D341Med (cell line): ENCODE measurements around the gene UBE2J2.

Source experiments
- DNase-seq: peaks from one replicate; pipeline ENCODE4 v3.0.0; 2012; ENCODE audit warnings: low spot score

The UBE2J2 gene

GRCh38 chr1:1280782-1281481 lies 7.3 kb upstream of the UBE2J2 start:
- no peak for DNase-seq

- no peak for DNase-seq
Measured at GRCh38 chr1:1279028-1279427, 5.4 kb upstream of the UBE2J2 start.

DNA sequence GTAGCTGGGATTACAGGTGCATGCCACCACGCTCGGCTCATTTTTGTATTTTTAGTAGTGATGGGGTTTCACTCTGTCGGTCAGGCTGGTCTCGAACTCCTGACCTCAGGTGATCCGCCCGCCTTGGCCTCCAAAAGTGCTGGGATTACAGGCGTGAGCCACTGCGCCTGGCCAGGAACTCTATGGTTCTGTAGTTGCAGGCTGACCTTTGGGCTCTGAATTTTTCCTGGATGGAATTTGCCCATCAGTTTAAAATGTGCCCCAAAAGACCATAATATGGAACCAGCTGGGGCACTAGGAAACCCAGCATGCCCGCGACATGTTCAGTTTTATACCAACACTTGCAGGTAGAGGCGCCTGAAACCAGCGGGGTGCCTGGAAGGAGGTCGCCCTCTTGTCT lies 5.0 kb upstream of the UBE2J2 start:
- no peak for DNase-seq

- DNase-seq: no peak
Measured at GRCh38 chr1:1275836-1276235, 2.2 kb upstream of the UBE2J2 start.

DNA sequence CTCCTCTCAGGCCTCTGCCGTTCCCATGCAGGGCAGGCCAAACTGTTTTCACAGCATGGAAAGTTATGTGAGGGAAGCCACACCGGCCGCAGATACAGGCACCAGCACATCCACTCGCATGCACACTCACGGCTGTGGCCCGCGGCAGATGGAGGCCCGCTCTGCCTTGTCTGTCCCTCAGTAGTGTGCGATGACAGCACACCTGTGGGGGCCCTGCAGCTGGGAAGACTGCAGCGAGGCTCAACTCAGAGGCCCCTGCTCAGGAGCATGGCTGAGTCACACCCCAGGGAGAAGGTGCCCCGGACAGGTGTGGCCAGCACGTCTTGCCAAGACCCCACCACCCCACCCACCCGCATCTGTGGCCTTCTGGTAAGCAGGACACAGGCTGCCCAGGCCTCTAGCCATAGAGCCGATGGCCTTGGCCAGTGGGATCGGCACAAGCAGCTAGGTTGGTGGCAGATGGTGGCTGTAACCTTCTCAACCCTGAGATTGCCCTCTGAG lies 1.3 kb upstream of the UBE2J2 start:
- no peak for DNase-seq

DNA sequence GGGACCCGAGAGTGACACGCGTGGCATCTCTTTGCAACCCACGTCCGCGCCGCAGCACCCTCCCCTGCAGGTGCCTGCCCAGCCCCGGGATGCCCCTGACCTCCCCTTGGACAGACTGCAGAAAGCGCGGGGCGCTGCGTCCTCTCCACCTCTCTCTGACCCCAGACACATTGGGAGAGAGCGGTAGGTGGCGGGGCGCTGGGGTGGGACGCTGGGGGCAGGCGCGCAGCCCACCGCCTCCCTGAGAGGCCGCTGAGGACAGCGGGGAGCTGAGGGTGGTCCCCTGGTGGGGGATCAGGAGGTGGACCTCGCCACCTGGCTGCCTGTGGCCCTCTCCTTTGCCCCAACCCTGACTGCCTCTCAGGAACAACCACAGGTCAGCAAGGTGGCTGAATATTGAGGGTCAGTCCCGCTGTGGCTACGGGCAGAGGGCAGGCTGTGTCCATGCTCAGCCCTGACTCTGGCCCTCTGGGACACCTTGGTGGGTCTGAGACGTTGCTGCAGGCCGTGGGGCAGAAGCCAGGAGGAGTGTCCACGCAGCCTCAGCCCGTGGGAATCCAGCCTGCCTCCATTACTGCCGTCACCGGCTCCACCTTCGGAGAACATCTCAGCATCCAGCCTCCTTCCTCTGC lies 761 bp upstream of the UBE2J2 start:
- no peak for DNase-seq

DNA sequence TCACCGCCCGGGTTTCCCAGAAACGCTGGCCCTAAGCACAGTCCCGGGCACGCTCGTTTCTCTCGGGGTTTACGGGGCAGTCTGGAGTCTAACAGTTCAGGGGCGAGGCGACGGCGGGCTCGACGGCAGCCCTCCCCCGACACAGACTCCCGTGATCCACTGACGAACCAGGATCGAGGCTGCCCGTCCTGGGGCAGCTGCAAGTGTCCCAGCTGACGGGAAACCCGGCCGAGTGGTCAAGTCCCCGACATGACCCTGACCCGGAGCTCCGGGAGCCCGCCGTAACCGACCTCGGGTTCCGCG lies 494 bp downstream of the UBE2J2 start:
- DNase-seq: no peak

- DNase-seq: no peak
Measured at GRCh38 chr1:1272341-1273208, 1.1 kb downstream of the UBE2J2 start.

GRCh38 chr1:1270813-1271212 lies 2.8 kb downstream of the UBE2J2 start:
- no peak for DNase-seq

GRCh38 chr1:1268284-1268682 lies 5.4 kb downstream of the UBE2J2 start:
- no peak for DNase-seq

DNA sequence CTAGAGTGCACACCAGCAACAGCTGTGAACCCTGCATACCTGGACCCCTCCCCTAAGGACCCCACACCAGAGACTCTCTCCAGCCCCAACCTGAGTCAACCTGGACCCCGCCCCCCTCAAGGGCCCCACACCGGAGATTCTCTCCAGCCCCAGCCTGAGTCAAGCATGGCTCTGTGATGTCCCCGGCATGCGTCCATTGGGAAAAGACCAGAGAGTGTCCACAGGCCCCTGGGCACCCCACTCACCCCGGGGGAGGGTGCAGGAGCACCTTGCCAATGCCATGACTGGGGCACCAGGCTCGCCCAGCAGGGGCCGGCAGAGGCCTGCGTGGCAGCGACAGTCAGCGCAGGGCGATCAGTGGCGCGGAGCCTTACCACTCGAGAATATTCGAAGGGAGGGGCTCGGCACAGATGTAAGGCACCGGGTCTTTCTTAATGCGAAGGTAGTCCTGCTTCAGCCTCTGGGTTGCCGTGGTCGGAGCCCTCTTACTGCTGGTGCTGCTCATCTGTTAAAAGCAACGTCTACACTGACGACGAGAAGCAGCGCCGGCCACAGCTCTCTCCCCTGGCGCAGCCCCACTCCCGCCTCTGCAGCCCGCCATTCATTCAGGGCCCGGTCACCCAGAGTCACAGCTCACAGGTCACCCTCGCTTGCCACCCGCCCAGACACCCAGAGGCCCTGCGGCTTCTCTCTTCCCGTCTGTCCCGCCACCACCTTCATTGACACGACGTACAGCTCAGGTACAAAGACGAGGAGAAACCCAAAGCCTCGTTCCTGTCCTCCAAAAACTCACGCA lies 6.0 kb downstream of the UBE2J2 start:
- no peak for DNase-seq

DNA sequence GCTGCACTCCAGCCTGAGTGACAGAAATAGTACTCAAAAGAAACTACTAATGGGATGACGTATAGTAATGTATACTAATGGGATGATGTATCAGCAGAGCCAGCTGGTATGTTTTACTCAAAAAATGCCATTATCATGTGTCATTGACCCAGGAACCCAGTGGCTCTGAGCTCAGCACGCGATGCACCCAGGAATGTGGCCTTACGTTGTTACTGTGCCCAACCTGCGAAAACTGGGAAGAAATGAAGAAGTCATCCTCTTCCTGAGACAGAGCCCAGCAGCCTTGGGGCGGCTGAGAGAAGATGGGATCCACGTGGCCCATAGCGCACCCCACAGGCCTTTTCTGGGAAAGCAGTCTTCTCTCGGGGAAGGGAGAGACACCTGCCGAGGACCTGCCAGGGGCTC lies 8.8 kb downstream of the UBE2J2 start:
- DNase-seq: no peak

DNA sequence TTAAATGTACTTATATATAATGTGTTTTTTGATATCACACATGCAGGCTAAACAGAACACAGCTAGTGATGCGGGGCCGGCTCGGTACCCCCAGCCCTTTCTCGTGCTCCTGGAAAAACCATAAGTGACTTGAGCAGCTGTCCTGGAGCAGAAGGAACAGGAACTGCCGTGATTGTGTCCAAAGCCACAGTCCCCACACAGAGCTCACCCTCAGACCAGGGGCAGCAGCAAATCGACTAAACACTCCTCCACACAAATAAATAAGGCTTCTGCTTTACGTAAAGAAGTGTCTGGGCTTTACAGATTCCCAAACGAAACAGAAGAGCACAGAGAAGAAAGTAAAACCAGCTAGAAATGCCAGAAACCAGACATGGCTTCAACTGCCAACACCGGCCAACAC lies 9.6 kb downstream of the UBE2J2 start:
- DNase-seq: no peak

GRCh38 chr1:1262758-1263157 lies 10.9 kb downstream of the UBE2J2 start:
- no peak for DNase-seq

GRCh38 chr1:1262071-1262470 lies 11.6 kb downstream of the UBE2J2 start:
- no peak for DNase-seq

DNA sequence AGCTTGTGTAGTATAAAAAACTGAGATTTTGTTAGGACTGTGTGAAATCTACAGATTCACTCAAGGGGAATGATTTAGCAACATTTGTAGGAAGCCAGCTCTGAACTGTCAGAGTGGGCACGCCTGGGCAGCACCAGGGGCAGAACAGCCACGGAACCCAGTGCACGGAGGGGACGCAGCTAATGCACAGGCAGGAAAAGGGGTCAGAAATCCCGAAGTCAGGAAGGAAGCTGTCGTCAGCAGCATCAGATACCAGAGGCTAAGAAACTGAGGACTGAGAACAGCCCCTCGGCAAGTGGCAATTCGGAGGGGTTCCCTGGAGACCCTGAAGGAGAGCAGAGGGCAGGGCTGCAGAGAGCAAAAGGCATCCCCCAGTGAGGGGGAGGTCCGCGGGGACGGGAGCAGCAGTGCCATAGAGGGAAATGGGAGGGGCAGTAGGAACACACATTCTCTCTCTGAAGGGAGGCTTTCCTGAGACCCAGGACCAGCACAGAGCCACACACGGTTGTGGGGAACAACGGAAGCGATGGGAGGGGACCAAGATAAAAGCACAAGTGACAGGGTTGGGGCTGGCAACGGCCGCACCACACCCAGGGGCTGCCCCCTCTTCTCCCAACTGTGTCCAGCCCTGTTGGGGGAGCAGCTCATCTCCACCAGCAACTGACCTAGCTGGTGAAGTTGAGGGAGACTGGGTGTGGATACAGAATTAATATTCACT lies 12.7 kb downstream of the UBE2J2 start:
- no peak for DNase-seq

GRCh38 chr1:1259951-1260600 lies 13.6 kb downstream of the UBE2J2 start:
- no peak for DNase-seq

- no peak for DNase-seq
Measured at GRCh38 chr1:1259540-1259939, 14.1 kb downstream of the UBE2J2 start.

- no peak for DNase-seq
Measured at GRCh38 chr1:1259119-1259488, 14.6 kb downstream of the UBE2J2 start.

DNA sequence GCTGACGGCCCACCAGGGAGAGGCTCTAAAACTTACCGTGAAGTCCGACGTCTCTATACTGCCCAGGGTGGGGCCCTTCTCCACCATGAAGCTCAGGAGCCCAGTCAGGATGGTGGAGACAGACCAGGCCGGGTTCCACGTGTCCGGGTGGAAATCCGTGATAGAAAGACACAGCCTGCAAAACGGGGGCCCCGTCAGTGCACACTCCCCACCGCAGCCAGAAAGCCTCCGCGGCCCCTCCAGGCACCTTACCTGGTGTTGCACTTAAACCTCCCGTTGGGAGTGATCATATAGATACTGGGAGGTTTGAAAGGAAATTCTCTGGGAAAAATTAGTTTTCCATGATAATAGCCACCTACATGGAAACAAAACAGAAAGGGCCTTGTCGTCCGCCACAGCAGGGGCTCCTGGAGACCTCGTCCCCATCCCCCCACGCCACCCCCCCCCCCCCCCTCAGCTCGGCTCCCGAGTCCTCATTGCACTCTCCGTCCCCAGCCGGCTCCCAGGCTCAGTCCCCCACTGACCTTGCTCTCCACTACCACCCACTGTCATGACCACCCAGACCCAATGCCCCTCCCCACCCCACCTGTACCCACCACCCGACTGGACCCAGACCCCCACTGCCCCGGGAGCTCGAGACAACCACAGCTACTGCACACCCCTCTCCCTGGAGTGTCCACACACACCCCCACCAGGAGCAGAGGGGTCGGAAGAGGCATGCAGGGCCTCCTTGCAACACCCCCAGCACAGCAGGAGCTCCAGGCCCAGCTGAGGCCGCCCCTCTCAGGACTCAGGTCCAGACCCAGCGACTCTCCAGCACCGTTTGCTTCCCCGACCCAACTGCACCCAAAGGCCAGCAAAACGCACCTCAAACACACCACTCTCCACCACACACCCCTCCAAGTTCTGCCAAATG lies 16.4 kb downstream of the UBE2J2 start:
- no peak for DNase-seq
